SK-N-MC (cell line): ENCODE measurements around the gene RGPD8.
"Not testable (repeated sequence)": the region's sequence is repeated elsewhere in the genome, so short reads cannot be mapped to it uniquely, and the experiment has no call there.

Experiments used
- EZH2 ChIP-seq: fragments of 200-600 bp; sonication (generic); IDR thresholded peaks from one replicate; pipeline ENCODE4 v1.6.1; 2017; ENCODE audit warnings: antibody characterized with exemption
- POLR2AphosphoS5 ChIP-seq: IDR thresholded peaks from 2 replicates; pipeline ENCODE4 v1.6.1; 2012; ENCODE audit warnings: mild to moderate bottlenecking, low read depth, low read length, borderline replicate concordance

DNA sequence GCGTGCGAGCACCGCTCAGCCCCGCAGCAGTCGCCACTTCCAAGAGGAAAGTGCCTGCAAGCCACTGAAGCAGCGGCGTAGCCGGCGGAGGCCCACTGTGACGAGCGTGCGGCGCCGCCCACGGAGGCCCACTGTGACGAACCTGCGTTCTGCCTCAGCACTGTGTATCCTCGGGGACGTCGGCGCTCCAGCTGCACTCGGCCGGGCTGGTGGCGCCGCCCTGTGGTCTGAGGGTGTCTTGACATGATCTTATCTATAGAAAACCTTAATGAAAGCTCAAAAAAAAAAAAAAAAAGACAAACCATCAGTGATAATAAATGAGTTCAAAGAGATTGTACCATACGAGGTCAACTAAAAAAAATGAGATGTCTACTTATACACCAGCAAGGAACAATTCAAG, at the start of gene RGPD8:
- not testable (repeated sequence) for TF ChIP-seq EZH2, POLR2AphosphoS5
